K562 (cell line): ENCODE measurements around the gene XKR7. TPM values are rescaled to one million over a fixed set of nuclear protein-coding genes. Genes with fewer than 3 reads are reported as not detected.

Experiments used
- ATAC-seq: fragments of 200-7000 bp; cut with Tn5 transposase; 3 replicates; pipeline ENCODE4 v1.9.1; 2020; ENCODE audit warnings: moderate library complexity
- BruUV-seq: library from RNA; stranded (reverse); fragments of 400-500 nt; replicated peaks from 2 replicates; lab custom pipeline; 2021; lab: Mats Ljungman, UMichigan
- CTCF ChIA-PET: fragments of 300-600 bp; formaldehyde crosslinking; extraction: SDS; loops from one replicate; lab custom pipeline; 2021; ENCODE audit warnings: low intra/inter-chr PET ratio; lab: Yijun Ruan, JAX
- POLR2A ChIA-PET: fragments of 300-600, 350-650 bp; sonication (Branson Sonifier 250); formaldehyde crosslinking; extraction: SDS; loops from one replicate; lab custom pipeline; 2021; ENCODE audit warnings: antibody characterized with exemption, inconsistent platforms; lab: Yijun Ruan, JAX
- DNase-seq, 4 experiments: peaks; one replicate each; pipeline versions ENCODE4 v3.0.0 to v3.0.0-alpha.2; 2011 to 2018; ENCODE audit warnings: low spot score in 3 of 4, mixed read lengths in 3 of 4; ENCODE audit errors: extremely low read depth in 1 of 4
- FAIRE-seq: peaks from 2 replicates; lab custom pipeline; 2011; peaks lifted over from hg19 to GRCh38; lab: Jason Lieb, UNC
- H2AFZ ChIP-seq: 2 replicates; pipeline ENCODE4 v1.6.0; 2011; ENCODE audit warnings: low read depth, low read length, control low read depth, inconsistent platforms
- H3K27ac ChIP-seq: fragments of 200-600 bp; 3 replicates; pipeline ENCODE4 v1.8.0; 2011; ENCODE audit warnings: low read depth, mild to moderate bottlenecking, control low read depth, inconsistent platforms, low read length, moderate library complexity, mixed read lengths; ENCODE audit errors: extremely low read depth
- H3K27me3 ChIP-seq, 2 experiments: fragments of 300-600 bp in 1 of 2; 2 replicates in 1 of 2; 3 replicates in 1 of 2; pipeline versions ENCODE4 v1.6.0 to v1.8.0; 2011; ENCODE audit warnings: inconsistent platforms in 2 of 2, low read length in 2 of 2, mild to moderate bottlenecking in 1 of 2, mixed read lengths in 1 of 2, moderate library complexity in 1 of 2; ENCODE audit not compliant: control insufficient read depth in 2 of 2, insufficient read depth in 2 of 2
- H3K36me3 ChIP-seq: fragments of 300-600 bp; 3 replicates; pipeline ENCODE4 v1.8.0; 2011; ENCODE audit warnings: mild to moderate bottlenecking, low read length, inconsistent platforms; ENCODE audit not compliant: control insufficient read depth, insufficient read depth
- H3K4me1 ChIP-seq, 2 experiments: fragments of 200-600 bp in 1 of 2; replicated peaks in 1 of 2; 2 replicates in 1 of 2; 3 replicates in 1 of 2; pipeline versions ENCODE4 v1.5.1 to v1.8.0; 2011; ENCODE audit warnings: inconsistent platforms in 2 of 2, low read length in 2 of 2, mild to moderate bottlenecking in 1 of 2, mixed read lengths in 1 of 2, moderate library complexity in 1 of 2; ENCODE audit not compliant: control insufficient read depth in 2 of 2, insufficient read depth in 2 of 2
- H3K4me2 ChIP-seq: 2 replicates; pipeline ENCODE4 v1.6.1; 2011; ENCODE audit warnings: low read length, control low read depth, inconsistent platforms, mixed read lengths; ENCODE audit not compliant: insufficient read depth
- H3K4me3 ChIP-seq: fragments of 200-600 bp; sonication (generic), shearing (Covaris generic); 2 replicates; pipeline ENCODE4 v1.5.1; 2016; ENCODE audit warnings: control low read depth, inconsistent platforms
- H3K79me2 ChIP-seq: fragments of 200-600 bp; 3 replicates; pipeline ENCODE4 v1.8.0; 2011; ENCODE audit warnings: low read length, inconsistent platforms; ENCODE audit not compliant: control insufficient read depth, insufficient read depth
- H3K9ac ChIP-seq, 2 experiments: 2 replicates each; pipeline versions ENCODE4 v1.6.0 to v1.6.1; 2011; ENCODE audit warnings: low read depth in 2 of 2, low read length in 2 of 2, control low read depth in 1 of 2, inconsistent platforms in 1 of 2, mild to moderate bottlenecking in 1 of 2, mixed read lengths in 1 of 2; ENCODE audit not compliant: insufficient read depth in 1 of 2
- H3K9me1 ChIP-seq: one replicate; pipeline ENCODE4 v1.6.0; 2011; ENCODE audit warnings: inconsistent platforms, mild to moderate bottlenecking, low read length, moderate library complexity; ENCODE audit not compliant: control insufficient read depth, insufficient read depth
- H3K9me3 ChIP-seq: replicated peaks from 2 replicates; pipeline ENCODE4 v1.5.1; 2011; ENCODE audit warnings: low read depth, low read length, inconsistent platforms; ENCODE audit not compliant: control insufficient read depth, insufficient read depth
- H4K20me1 ChIP-seq: replicated peaks from 2 replicates; pipeline ENCODE4 v1.6.1; 2011; ENCODE audit warnings: low read length, inconsistent platforms, mixed read lengths; ENCODE audit not compliant: control insufficient read depth, insufficient read depth
- EZH2 ChIP-seq: IDR thresholded peaks from 2 replicates; pipeline ENCODE4 v1.6.1; 2012; ENCODE audit warnings: low read depth, mild to moderate bottlenecking, inconsistent platforms, low read length, borderline replicate concordance
- RNF2 ChIP-seq: sonication (generic); IDR thresholded peaks from 2 replicates; pipeline ENCODE4 v1.6.1; 2016
- SETDB1 ChIP-seq: IDR thresholded peaks from one replicate; pipeline ENCODE4 v1.6.1; 2012; ENCODE audit warnings: low read length, control low read depth, inconsistent platforms
- SMARCC2 ChIP-seq: fragments of 450-650 bp; IDR thresholded peaks from 2 replicates; pipeline ENCODE4 v1.6.1; 2017; ENCODE audit warnings: antibody characterized with exemption, moderate library complexity, mild to moderate bottlenecking, low read depth
- ZNF324 ChIP-seq: fragments of 250-450 bp; sonication (Bioruptor Pico); IDR thresholded peaks from 2 replicates; pipeline ENCODE4 v1.4.0; 2020; ENCODE audit warnings: mild to moderate bottlenecking
- WGBS: fragments of 100-300 bp; shearing (Covaris generic); methylation state at CpG from one replicate; pipeline ENCODE4 v1.1.6; 2016; ENCODE audit warnings: low coverage, mixed read lengths; ENCODE audit not compliant: insufficient coverage; ENCODE audit errors: missing lambda C conversion rate; 5-methylcytosine and 5-hydroxymethylcytosine counted together
- in situ Hi-C: fragments of 300-500 bp; cut with MboI; formaldehyde crosslinking; loops from 4 replicates; pipeline ENCODE4 v1.15.0; 2018; ENCODE audit warnings: inconsistent platforms, mixed read lengths
- intact Hi-C: fragments of 100-400 bp; cut with micrococcal nuclease; formaldehyde crosslinking; loops from 2 replicates; pipeline ENCODE4 v1.14.2; 2022
- polyA plus RNA-seq, 8 experiments: library from polyadenylated mRNA; depleted of rRNA in 4 of 8; stranded (reverse) in 5 of 8; unstranded in 3 of 8; fragments of >200 nt; fragmentation: Nextera tagmentation in 2 of 8; fragmentation: Illumina TruSeq in 1 of 8; extraction: Ambion mirVana in 2 of 8; extraction: Trizol in 1 of 8; gene quantifications; 2 replicates each; pipeline versions ENCODE4 v1.2.1 to v1.2.3, GENCODE V29; 2011 to 2014; ENCODE audit warnings: inconsistent platforms in 1 of 8, missing spikeins in 1 of 8
- total RNA-seq, 7 experiments: library from RNA; depleted of rRNA in 6 of 7; stranded (reverse); fragments of >200 nt in 6 of 7; fragmentation: Illumina TruSeq in 2 of 7; extraction: Trizol in 2 of 7; gene quantifications; 2 replicates each; pipeline versions ENCODE4 v1.2.1 to v1.2.3, GENCODE V29; 2011 to 2021; ENCODE audit warnings: low replicate concordance in 1 of 7
- TF ChIP-seq, protein P1 (sequence below): sonication (generic); formaldehyde crosslinking; IDR thresholded peaks from 2 replicates; pipeline ENCODE4 v1.8.1; 2023; ENCODE audit warnings: mild to moderate bottlenecking, missing genetic modification reagents

The XKR7 gene
- total and polyA plus RNA-seq, 9 of the 15 experiments (the other 6 are each of a cell fraction or from before 2014, with no cell fraction given) = 0.02 TPM; not detected in 8

DNA sequence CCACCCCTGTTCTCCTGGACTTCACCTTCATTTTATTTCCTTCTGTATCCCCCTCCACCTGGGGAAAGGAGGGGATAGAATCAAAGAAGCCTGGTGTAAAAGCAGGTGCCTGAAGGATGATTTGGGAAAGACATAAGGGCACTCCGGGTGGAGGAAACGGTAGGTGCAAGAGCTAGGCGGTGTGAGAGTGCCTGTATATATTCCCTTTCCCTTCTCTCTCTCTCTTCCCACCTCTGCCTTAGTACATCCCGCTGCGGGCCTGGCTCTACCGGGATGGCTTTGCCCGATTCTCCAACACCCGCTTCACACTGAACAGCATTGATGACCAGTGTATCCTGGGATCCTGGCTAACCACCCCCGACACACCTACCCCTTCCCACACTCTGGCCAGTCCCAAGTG, 42.3 kb upstream of the XKR7 start:
- Histone ChIP-seq H3K36me3 (no peaks in the 10 kb centered on the region), H4K20me1 (peaks cover 14% of the 10 kb centered on the region; the same call in 1 of the 2 replicates), H3K4me1 (0 out of 5 replicates have a peak, but pooled peaks cover 0 to 4% of the 10 kb centered on the region in 2 experiments), H2AFZ (no peak overlapping the region), H3K4me2 (no peak overlapping the region), H3K9me3 (no peaks in the 10 kb centered on the region), H3K9ac (no peak overlapping the region), H3K79me2 (no peaks in the 10 kb centered on the region), H3K9me1 (no peaks in the 10 kb centered on the region), H3K27me3 (peaks cover 4 to 29% of the 10 kb centered on the region in 2 experiments; a peak in 3 of 5 replicates), H3K4me3 (no peak overlapping the region), H3K27ac (no peak overlapping the region)
- ChIA-PET CTCF (no interaction called here), POLR2A (no interaction called here)
- intact Hi-C loops (no loop called here), in situ Hi-C loops (no loop called here)
- DNase-seq = no peak
- ATAC-seq = no peak
- no peak for FAIRE-seq
- WGBS = 0% methylated on average over 9 of the region's 9 CpGs
- BruUV-seq = no TSS peak
- TF ChIP-seq RNF2 = no peak
- TF ChIP-seq, protein P1, sequence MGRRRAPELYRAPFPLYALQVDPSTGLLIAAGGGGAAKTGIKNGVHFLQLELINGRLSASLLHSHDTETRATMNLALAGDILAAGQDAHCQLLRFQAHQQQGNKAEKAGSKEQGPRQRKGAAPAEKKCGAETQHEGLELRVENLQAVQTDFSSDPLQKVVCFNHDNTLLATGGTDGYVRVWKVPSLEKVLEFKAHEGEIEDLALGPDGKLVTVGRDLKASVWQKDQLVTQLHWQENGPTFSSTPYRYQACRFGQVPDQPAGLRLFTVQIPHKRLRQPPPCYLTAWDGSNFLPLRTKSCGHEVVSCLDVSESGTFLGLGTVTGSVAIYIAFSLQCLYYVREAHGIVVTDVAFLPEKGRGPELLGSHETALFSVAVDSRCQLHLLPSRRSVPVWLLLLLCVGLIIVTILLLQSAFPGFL = no peak
- no peak for TF ChIP-seq SMARCC2
- no peak for TF ChIP-seq ZNF324 (CRISPR knock-in tag)
- TF ChIP-seq EZH2 = no peak
- no peak for TF ChIP-seq SETDB1
